Activated T-helper 1 cell treated with anti-CD3 and anti-CD28 coated beads, Interleukin-12 subunit alpha, Interleukin-12 subunit beta, Interleukin-2, Interleukin-4 antibody, amounts not matched to agents 30 ng/mL and 10 ng/mL and 1 ng/mL, durations not matched to agents 14 hours and 24 hours and 36 hours (primary cell): ENCODE measurements around the gene DYRK1B. TPM values are rescaled to one million over a fixed set of nuclear protein-coding genes. Genes with fewer than 3 reads are reported as not detected.

ENCODE experiments used
- total RNA-seq: library from RNA; stranded (reverse); gene quantifications from 2 replicates; pipeline ENCODE4 v1.2.3, GENCODE V29; 2022

DYRK1B gene
- total RNA-seq, 1 donor from 2014 or later, result 5.5 TPM

Other genes with a start within 250 kb of the DYRK1B start
- gene LGALS13, start 231.6 kb downstream of the DYRK1B start, total RNA-seq, result not detected in 2 replicates
- not detected in 2 replicates for gene LGALS16, start 178.2 kb downstream of the DYRK1B start, total RNA-seq
- 0.56 TPM in 1 of 2 replicates, not detected in the other for gene LGALS14, start 129.7 kb downstream of the DYRK1B start, total RNA-seq
- 2.3 and 2.6 TPM in 2 replicates for gene CLC, start 96.1 kb downstream of the DYRK1B start, total RNA-seq
- gene LEUTX, start 55.3 kb downstream of the DYRK1B start, total RNA-seq, result not detected in 2 replicates
- 526 and 528 TPM in 2 replicates for gene FBL, start 12.2 kb upstream of the DYRK1B start, total RNA-seq
- gene FCGBP, start 100.5 kb upstream of the DYRK1B start, total RNA-seq, result 2.2 and 3.1 TPM in 2 replicates
- 189 and 190 TPM in 2 replicates for gene PSMC4, start 137.0 kb upstream of the DYRK1B start, total RNA-seq
- gene ZNF546, start 162.9 kb upstream of the DYRK1B start, total RNA-seq, result 6.1 and 7.1 TPM in 2 replicates
- gene ZNF780B, start 222.1 kb upstream of the DYRK1B start, total RNA-seq, result 25.8 and 29.0 TPM in 2 replicates